ENCODE measurements around the gene CYTH4. TPM values are rescaled to one million over a fixed set of nuclear protein-coding genes. Genes with fewer than 3 reads are reported as not detected.

Gene CYTH4
- total and polyA plus RNA-seq, 2 of the 8 experiments (the other 6 are each of a cell fraction or from before 2014, with no cell fraction given), result 0.09 TPM; not detected in 1

GRCh38 chr22:37362621-37363020, 80.3 kb downstream of the CYTH4 start:
- 86% methylated on average over 3 of the region's 3 CpGs; no CpG with 5 or more reads in 1 of the 2 experiments for WGBS, 2 experiments (ENCODE audit: extremely low coverage in 1 of 2, insufficient coverage in 1 of 2, insufficient read length in 1 of 2, insufficient replicate concordance in 2 of 2, low coverage in 1 of 2, low lambda C conversion rate in 2 of 2, missing lambda C conversion rate in 1 of 2)
- TF ChIP-seq TAF1 (IDR thresholded peaks at IDR 0.05; ENCODE audit: low read depth, low read length) (no peak), SIX5 (IDR thresholded peaks at IDR 0.05; ENCODE audit: low read depth, low read length) (no peak), POU5F1 (IDR thresholded peaks at IDR 0.05; ENCODE audit: low read depth, low read length) (no peak), SIRT6 (IDR thresholded peaks at IDR 0.05; ENCODE audit: low read length) (no peak), KDM4A (IDR thresholded peaks at IDR 0.05; ENCODE audit: low read depth, low read length, severe bottlenecking) (no peak), POLR2AphosphoS5 (IDR thresholded peaks at IDR 0.05; ENCODE audit: low read depth, low read length) (no peak), POLR2A (IDR thresholded peaks at IDR 0.05; ENCODE audit: control extremely low read depth in 1 of 2, low read depth in 2 of 2, low read length in 2 of 2) (no peak), SP4 (IDR thresholded peaks at IDR 0.05; ENCODE audit: low read length) (no peak), BACH1 (IDR thresholded peaks at IDR 0.05; ENCODE audit: low read length) (no peak), SP2 (IDR thresholded peaks at IDR 0.05; ENCODE audit: low read length) (no peak), HDAC6 (IDR thresholded peaks at IDR 0.05; ENCODE audit: low read depth, low read length) (no peak), ASH2L (IDR thresholded peaks at IDR 0.05; ENCODE audit: low read length) (no peak), RNF2 (IDR thresholded peaks at IDR 0.05; ENCODE audit: borderline replicate concordance, low read depth, low read length, missing control alignments, poor library complexity, severe bottlenecking) (no peak), CTCF (IDR thresholded peaks at IDR 0.05; ENCODE audit: control extremely low read depth in 1 of 3, insufficient read depth in 1 of 3, low read depth in 1 of 3, low read length in 3 of 3) (no peak)

More at GRCh38 chr22:37362621-37363020, 80.3 kb downstream of the CYTH4 start:
- DNase-seq (ENCODE audit: low read depth in 1 of 2, low spot score in 2 of 2) (no peak), FAIRE-seq (no peak)
- Histone ChIP-seq H3K27ac (ENCODE audit: low read depth, low read length) (no peak overlapping the region), H3K9ac (replicated peaks in 1 of 4; ENCODE audit: extremely low read depth in 1 of 4, low read depth in 3 of 4, low read length in 3 of 4) (no peak overlapping the region), H3K23me2 (ENCODE audit: low read depth, low read length) (no peaks in the 10 kb centered on the region), H3K79me1 (ENCODE audit: low read depth, low read length) (no peaks in the 10 kb centered on the region), H2BK20ac (ENCODE audit: low read length) (no peak overlapping the region), H3K36me3 (ENCODE audit: control insufficient read depth in 2 of 4, insufficient read depth in 4 of 4, low read length in 3 of 4) (no peaks in the 10 kb centered on the region), H3K9me3 (ENCODE audit: insufficient read depth in 2 of 2, low read depth in 1 of 2, low read length in 1 of 2) (no peaks in the 10 kb centered on the region), H3K18ac (ENCODE audit: extremely low read depth, low read length) (no peak overlapping the region), H3K14ac (ENCODE audit: insufficient read length) (no peak overlapping the region), H3K4ac (replicated peaks; ENCODE audit: insufficient read length, low read depth, low read length) (no peak overlapping the region), H3K23ac (ENCODE audit: insufficient read length) (no peak overlapping the region), H3K56ac (replicated peaks; ENCODE audit: insufficient read length, low read depth, low read length) (no peak overlapping the region), H2BK15ac (ENCODE audit: low read length) (no peak overlapping the region), H3K4me1 (replicated peaks in 1 of 4; ENCODE audit: control insufficient read depth in 3 of 4, insufficient read depth in 4 of 4, low read length in 3 of 4) (no peaks in the 10 kb centered on the region; a peak in 1 of 7 replicates), H3K27me3 (replicated peaks in 1 of 4; ENCODE audit: control insufficient read depth in 3 of 4, extremely low read depth in 1 of 4, insufficient read depth in 3 of 4, low read length in 3 of 4) (peaks cover 0 to 3% (median 0%) of the 10 kb centered on the region in 4 experiments; a peak in 1 of 7 replicates), H2BK5ac (ENCODE audit: low read depth, low read length) (no peak overlapping the region), H4K8ac (ENCODE audit: extremely low read depth, insufficient read depth, low read length) (peak overlapping the region; percentile 59; the same call in 1 of the 2 replicates), H3K4me2 (ENCODE audit: insufficient read depth in 1 of 2, low read depth in 2 of 2, low read length in 2 of 2) (no peak overlapping the region), H2AFZ (ENCODE audit: low read length) (no peak overlapping the region), H2BK120ac (replicated peaks; ENCODE audit: low read depth, low read length) (no peak overlapping the region), H3K79me2 (ENCODE audit: control insufficient read depth in 1 of 2, insufficient read depth in 2 of 2, low read length in 2 of 2) (no peaks in the 10 kb centered on the region), H2AK5ac (ENCODE audit: low read depth, low read length) (no peak overlapping the region), H3K4me3 (ENCODE audit: extremely low read depth in 1 of 4, insufficient read depth in 2 of 4, low read depth in 3 of 4, low read length in 4 of 4) (no peak overlapping the region), H2BK12ac (ENCODE audit: low read depth, low read length) (no peak overlapping the region), H4K91ac (replicated peaks; ENCODE audit: insufficient read length, low read length) (no peak overlapping the region), H4K20me1 (replicated peaks in 1 of 2; ENCODE audit: control insufficient read depth in 1 of 2, insufficient read depth in 2 of 2, low read length in 2 of 2) (no peaks in the 10 kb centered on the region), H4K5ac (ENCODE audit: insufficient read length, low read depth, low read length) (no peak overlapping the region)
- CTCF ChIA-PET (ENCODE audit: partially characterized antibody), result interaction anchor here (0.6 to 2.6 kb wide), 3 partner anchors 20 to 71 kb away, joined by 3 to 7 read pairs (median 3); no protein-coding TSS in a partner anchor
- POLR2A ChIA-PET (ENCODE audit: partially characterized antibody), result no interaction called here

All from H1 (cell line).